GM21528 (cell line): ENCODE data around the gene RUNX2.

Experiments used
- ATAC-seq: cut with Tn5 transposase; IDR thresholded peaks from one replicate; pipeline ENCODE4 v1.9.1; 2021; ENCODE audit warnings: mild to moderate bottlenecking, moderate library complexity; ENCODE audit not compliant: unreplicated experiment, low FRiP score

RUNX2 gene

GRCh38 chr6:45574014-45574461, 245.9 kb downstream of the RUNX2 start:
- ATAC-seq: no peak

- ATAC-seq: no peak
Observed at GRCh38 chr6:45574885-45575284, 246.8 kb downstream of the RUNX2 start.

- ATAC-seq: no peak
Observed at GRCh38 chr6:45576648-45577624, 248.8 kb downstream of the RUNX2 start.

- no peak for ATAC-seq
Observed at GRCh38 chr6:45577836-45578504, 249.8 kb downstream of the RUNX2 start.

- ATAC-seq: no peak
Observed at GRCh38 chr6:45584127-45584526, 256.0 kb downstream of the RUNX2 start.

- ATAC-seq: no peak
Observed at GRCh38 chr6:45586216-45587171, 258.4 kb downstream of the RUNX2 start.

GRCh38 chr6:45587229-45588060, 259.3 kb downstream of the RUNX2 start:
- no peak for ATAC-seq

- ATAC-seq: no peak
Observed at GRCh38 chr6:45589367-45589766, 261.2 kb downstream of the RUNX2 start.

GRCh38 chr6:45590226-45590625, 262.1 kb downstream of the RUNX2 start:
- no peak for ATAC-seq

GRCh38 chr6:45590696-45591184, 262.6 kb downstream of the RUNX2 start:
- no peak for ATAC-seq

- ATAC-seq: no peak
Observed at GRCh38 chr6:45591306-45591705, 263.2 kb downstream of the RUNX2 start.

GRCh38 chr6:45591890-45592289, 263.8 kb downstream of the RUNX2 start:
- ATAC-seq: no peak

- no peak for ATAC-seq
Observed at GRCh38 chr6:45592991-45593390, 264.9 kb downstream of the RUNX2 start.

- no peak for ATAC-seq
Observed at GRCh38 chr6:45595010-45595851, 267.1 kb downstream of the RUNX2 start.

GRCh38 chr6:45597424-45597823, 269.3 kb downstream of the RUNX2 start:
- no peak for ATAC-seq

GRCh38 chr6:45599053-45599452, 270.9 kb downstream of the RUNX2 start:
- no peak for ATAC-seq

GRCh38 chr6:45605971-45606370, 277.8 kb downstream of the RUNX2 start:
- ATAC-seq: no peak

- no peak for ATAC-seq
Observed at GRCh38 chr6:45606831-45607400, 278.8 kb downstream of the RUNX2 start.
